OCI-LY1 (cell line): ENCODE data around the gene LATS2.

ENCODE experiments used
- H2AFZ ChIP-seq: fragments of 200-600 bp; sonication (generic), shearing (Covaris generic); 2 replicates; pipeline ENCODE4 v1.6.0; 2014; ENCODE audit warnings: antibody characterized with exemption, mild to moderate bottlenecking, low read length
- H3F3A ChIP-seq: fragments of 200-600 bp; sonication (generic), shearing (Covaris generic); 2 replicates; pipeline ENCODE4 v1.6.0; 2014; ENCODE audit warnings: mild to moderate bottlenecking, antibody characterized with exemption, low read length, moderate library complexity; ENCODE audit not compliant: insufficient read depth
- H3K27ac ChIP-seq: fragments of 200-600 bp; sonication (generic); 2 replicates; pipeline ENCODE4 v1.5.1; 2014; ENCODE audit warnings: low read length, mixed run types, mild to moderate bottlenecking, low read depth; ENCODE audit not compliant: poor library complexity, severe bottlenecking
- H3K27me3 ChIP-seq: fragments of 200-600 bp; sonication (generic); 2 replicates; pipeline ENCODE4 v1.6.0; 2014; ENCODE audit warnings: antibody characterized with exemption, mild to moderate bottlenecking, low read length, moderate library complexity; ENCODE audit not compliant: insufficient read depth
- H3K36me3 ChIP-seq: fragments of 200-600 bp; sonication (generic); 2 replicates; pipeline ENCODE4 v1.6.1; 2014; ENCODE audit warnings: mild to moderate bottlenecking, antibody characterized with exemption, low read length, moderate library complexity, mixed read lengths; ENCODE audit not compliant: insufficient read depth
- H3K4me1 ChIP-seq: fragments of 200-600 bp; sonication (generic); 2 replicates; pipeline ENCODE4 v1.5.1; 2014; ENCODE audit warnings: mild to moderate bottlenecking, low read length, moderate library complexity; ENCODE audit not compliant: insufficient read depth, severe bottlenecking
- H3K4me2 ChIP-seq: fragments of 200-600 bp; sonication (generic), shearing (Covaris generic); 2 replicates; pipeline ENCODE4 v1.6.1; 2014; ENCODE audit warnings: low read length
- H3K4me3 ChIP-seq: fragments of 200-600 bp; sonication (generic); 2 replicates; pipeline ENCODE4 v1.5.1; 2014; ENCODE audit warnings: low read length, low read depth, mild to moderate bottlenecking, mixed read lengths; ENCODE audit not compliant: poor library complexity, severe bottlenecking
- H3K79me2 ChIP-seq: fragments of 200-600 bp; shearing (Covaris generic); 2 replicates; pipeline ENCODE4 v1.6.1; 2016; ENCODE audit warnings: mixed run types, low read length, mixed read lengths; ENCODE audit not compliant: insufficient read depth
- H3K9ac ChIP-seq: fragments of 200-600 bp; sonication (generic), shearing (Covaris generic); 2 replicates; pipeline ENCODE4 v1.6.1; 2014; ENCODE audit warnings: mild to moderate bottlenecking, low read length, mixed read lengths
- H3K9me2 ChIP-seq: fragments of 200-600 bp; sonication (generic), shearing (Covaris generic); 2 replicates; pipeline ENCODE4 v1.6.1; 2014; ENCODE audit warnings: low read depth, mild to moderate bottlenecking, low read length, mixed read lengths
- H3K9me3 ChIP-seq: fragments of 200-600 bp; shearing (Covaris generic); 2 replicates; pipeline ENCODE4 v1.6.1; 2014; ENCODE audit warnings: low read length, mixed read lengths
- H4K20me1 ChIP-seq: fragments of 200-600 bp; sonication (generic), shearing (Covaris generic); 2 replicates; pipeline ENCODE4 v1.6.0; 2016; ENCODE audit warnings: mild to moderate bottlenecking, low read length; ENCODE audit not compliant: insufficient read depth
- EZH2 ChIP-seq: fragments of 200-600 bp; sonication (generic), shearing (Covaris generic); IDR thresholded peaks from 2 replicates; pipeline ENCODE4 v1.8.0; 2017; ENCODE audit warnings: borderline replicate concordance, mixed run types, mild to moderate bottlenecking, antibody characterized with exemption, low read length, moderate library complexity, mixed read lengths
- TF ChIP-seq, protein P1 (sequence below): fragments of 200-600 bp; sonication (generic), shearing (Covaris generic); IDR thresholded peaks from 2 replicates; pipeline ENCODE4 v1.5.1; 2017; ENCODE audit warnings: mild to moderate bottlenecking, antibody characterized with exemption, low read length, moderate library complexity, mixed read lengths

LATS2 gene

DNA sequence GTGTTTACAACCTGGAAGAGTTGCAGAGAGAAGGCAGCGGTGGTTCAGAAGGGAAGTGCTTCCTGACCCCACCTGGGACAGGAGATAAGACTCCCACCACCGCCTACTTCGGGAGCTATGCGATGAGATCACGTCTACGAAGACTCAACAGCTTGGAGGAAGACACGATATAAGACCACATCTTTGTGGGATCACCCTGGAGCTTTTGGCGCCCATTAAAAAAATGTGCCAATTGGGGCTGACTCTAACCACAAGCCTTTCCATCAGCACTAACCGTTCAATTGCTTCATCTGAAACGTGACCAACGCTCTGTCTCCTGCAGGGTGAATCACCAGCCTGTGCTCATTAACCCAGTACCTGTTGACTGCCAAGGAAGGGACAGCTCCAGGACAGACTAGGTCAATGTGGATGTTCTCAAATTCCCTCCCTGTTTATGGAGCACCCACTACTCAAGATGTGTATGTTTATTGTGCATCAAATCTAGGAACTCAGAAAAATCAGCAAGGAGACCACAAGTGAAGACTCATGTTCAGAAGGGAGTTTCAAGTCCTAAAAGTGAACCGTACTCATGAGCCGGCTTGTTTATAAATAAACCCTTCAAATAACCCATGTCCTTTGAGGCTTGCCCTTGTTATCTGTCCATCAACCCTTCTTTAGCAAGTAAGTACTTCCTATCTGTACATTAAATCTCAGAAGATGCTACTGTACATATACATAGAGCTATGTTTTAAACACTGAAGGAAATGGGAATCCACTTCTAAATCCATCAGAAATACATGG, 67.5 kb downstream of the LATS2 start:
- no peak for TF ChIP-seq EZH2
- TF ChIP-seq, protein P1, sequence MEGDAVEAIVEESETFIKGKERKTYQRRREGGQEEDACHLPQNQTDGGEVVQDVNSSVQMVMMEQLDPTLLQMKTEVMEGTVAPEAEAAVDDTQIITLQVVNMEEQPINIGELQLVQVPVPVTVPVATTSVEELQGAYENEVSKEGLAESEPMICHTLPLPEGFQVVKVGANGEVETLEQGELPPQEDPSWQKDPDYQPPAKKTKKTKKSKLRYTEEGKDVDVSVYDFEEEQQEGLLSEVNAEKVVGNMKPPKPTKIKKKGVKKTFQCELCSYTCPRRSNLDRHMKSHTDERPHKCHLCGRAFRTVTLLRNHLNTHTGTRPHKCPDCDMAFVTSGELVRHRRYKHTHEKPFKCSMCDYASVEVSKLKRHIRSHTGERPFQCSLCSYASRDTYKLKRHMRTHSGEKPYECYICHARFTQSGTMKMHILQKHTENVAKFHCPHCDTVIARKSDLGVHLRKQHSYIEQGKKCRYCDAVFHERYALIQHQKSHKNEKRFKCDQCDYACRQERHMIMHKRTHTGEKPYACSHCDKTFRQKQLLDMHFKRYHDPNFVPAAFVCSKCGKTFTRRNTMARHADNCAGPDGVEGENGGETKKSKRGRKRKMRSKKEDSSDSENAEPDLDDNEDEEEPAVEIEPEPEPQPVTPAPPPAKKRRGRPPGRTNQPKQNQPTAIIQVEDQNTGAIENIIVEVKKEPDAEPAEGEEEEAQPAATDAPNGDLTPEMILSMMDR = no peak
- Histone ChIP-seq H3K9me2 (no peaks in the 10 kb centered on the region), H3K36me3 (no peaks in the 10 kb centered on the region), H3K27ac (no peak overlapping the region), H3K4me2 (no peak overlapping the region), H3K9me3 (no peaks in the 10 kb centered on the region), H3K27me3 (no peaks in the 10 kb centered on the region), H2AFZ (no peak overlapping the region), H3K4me1 (no peaks in the 10 kb centered on the region), H3K4me3 (no peak overlapping the region), H3F3A (no peaks in the 10 kb centered on the region), H3K79me2 (no peaks in the 10 kb centered on the region), H4K20me1 (no peaks in the 10 kb centered on the region), H3K9ac (no peak overlapping the region)

DNA sequence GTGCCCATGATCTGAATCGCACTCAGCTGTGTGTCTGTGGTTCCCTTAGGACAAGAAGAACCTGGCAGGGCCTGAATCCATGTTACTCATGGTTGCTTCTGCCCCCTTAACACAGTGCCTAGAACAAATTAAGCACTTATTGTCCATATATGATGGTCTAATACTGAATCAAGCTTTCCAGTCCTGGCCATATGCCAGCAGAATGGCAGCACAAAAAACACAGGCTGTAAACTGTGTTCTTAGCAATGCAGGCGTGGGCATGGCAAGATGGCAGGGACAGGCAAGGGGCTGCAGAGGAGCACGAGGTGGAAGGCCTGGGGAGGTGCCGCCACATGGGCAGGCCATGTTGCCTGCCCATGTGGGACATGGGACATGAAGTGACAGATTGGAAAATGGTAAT, 68.2 kb downstream of the LATS2 start:
- no peaks in the 10 kb centered on the region for H3K79me2 ChIP-seq
- no peaks in the 10 kb centered on the region for H3K36me3 ChIP-seq
- H3K9ac ChIP-seq = no peak overlapping the region
- H3K4me1 ChIP-seq = no peaks in the 10 kb centered on the region
- H3F3A ChIP-seq = no peaks in the 10 kb centered on the region
- no peaks in the 10 kb centered on the region for H3K9me3 ChIP-seq
- H2AFZ ChIP-seq = no peak overlapping the region
- H4K20me1 ChIP-seq = no peaks in the 10 kb centered on the region
- no peak overlapping the region for H3K4me2 ChIP-seq
- H3K27ac ChIP-seq = no peak overlapping the region
- H3K9me2 ChIP-seq = no peaks in the 10 kb centered on the region
- no peak for TF ChIP-seq EZH2
- TF ChIP-seq, protein P1 = no peak
- no peak overlapping the region for H3K4me3 ChIP-seq
- no peaks in the 10 kb centered on the region for H3K27me3 ChIP-seq

DNA sequence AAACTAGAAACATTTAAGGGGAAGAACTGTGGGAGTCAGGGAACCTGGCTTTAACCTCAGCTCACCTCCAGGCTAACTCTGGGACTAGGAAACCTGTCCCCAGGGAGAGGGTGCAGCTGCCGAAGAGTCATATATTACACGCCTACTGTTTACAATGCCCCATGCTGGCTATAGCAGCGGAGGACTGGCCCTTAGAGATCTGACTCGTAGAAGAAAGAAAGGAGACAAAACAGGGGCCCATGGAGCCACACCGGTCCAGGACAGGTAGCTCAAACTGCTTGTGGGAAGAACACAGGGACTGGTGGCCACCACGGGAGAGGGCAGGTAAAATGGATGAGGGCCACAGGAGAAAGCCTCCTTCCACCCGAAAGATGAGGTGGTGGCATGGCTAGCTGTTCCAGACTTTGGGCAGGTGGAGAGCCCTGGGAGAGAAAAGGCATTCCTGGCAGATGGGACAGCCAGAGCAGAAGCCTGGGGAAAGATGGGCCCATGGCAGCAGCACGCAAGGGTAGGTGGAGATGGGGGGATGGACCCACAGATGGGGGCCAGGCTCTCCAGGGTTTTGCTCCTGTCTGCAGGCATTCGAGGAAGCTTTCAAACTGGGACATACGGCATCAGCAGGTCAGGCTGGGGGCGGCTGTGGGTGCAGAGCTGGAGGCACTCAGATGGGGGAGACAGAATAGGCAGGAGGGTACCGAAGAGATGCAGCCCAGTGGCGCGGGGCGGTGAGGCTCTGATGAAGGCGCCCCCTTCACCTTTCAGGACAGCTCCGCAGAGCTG, 69.5 kb downstream of the LATS2 start:
- TF ChIP-seq, protein P1 = no peak
- TF ChIP-seq EZH2 = no peak
- H3K27ac ChIP-seq = no peak overlapping the region
- no peak overlapping the region for H3K9ac ChIP-seq

More for the DNA sequence above, 69.5 kb downstream of the LATS2 start:
- H3F3A ChIP-seq = no peaks in the 10 kb centered on the region
- no peaks in the 10 kb centered on the region for H3K79me2 ChIP-seq
- H3K9me2 ChIP-seq = no peaks in the 10 kb centered on the region
- H4K20me1 ChIP-seq = no peaks in the 10 kb centered on the region
- H3K27me3 ChIP-seq = no peaks in the 10 kb centered on the region
- H3K9me3 ChIP-seq = no peaks in the 10 kb centered on the region
- H3K4me1 ChIP-seq = no peaks in the 10 kb centered on the region
- no peak overlapping the region for H3K4me2 ChIP-seq
- H3K36me3 ChIP-seq = no peaks in the 10 kb centered on the region
- no peak overlapping the region for H3K4me3 ChIP-seq
- H2AFZ ChIP-seq = no peak overlapping the region
